Activated gamma-delta T cell treated with Interleukin-2 at 50 U/mL for 16 hours (primary cell): ENCODE results near the gene VGLL2.

Experiments
- DNase-seq: peaks from one replicate; pipeline ENCODE4 v3.0.0-alpha.2; 2020

The VGLL2 gene

DNA sequence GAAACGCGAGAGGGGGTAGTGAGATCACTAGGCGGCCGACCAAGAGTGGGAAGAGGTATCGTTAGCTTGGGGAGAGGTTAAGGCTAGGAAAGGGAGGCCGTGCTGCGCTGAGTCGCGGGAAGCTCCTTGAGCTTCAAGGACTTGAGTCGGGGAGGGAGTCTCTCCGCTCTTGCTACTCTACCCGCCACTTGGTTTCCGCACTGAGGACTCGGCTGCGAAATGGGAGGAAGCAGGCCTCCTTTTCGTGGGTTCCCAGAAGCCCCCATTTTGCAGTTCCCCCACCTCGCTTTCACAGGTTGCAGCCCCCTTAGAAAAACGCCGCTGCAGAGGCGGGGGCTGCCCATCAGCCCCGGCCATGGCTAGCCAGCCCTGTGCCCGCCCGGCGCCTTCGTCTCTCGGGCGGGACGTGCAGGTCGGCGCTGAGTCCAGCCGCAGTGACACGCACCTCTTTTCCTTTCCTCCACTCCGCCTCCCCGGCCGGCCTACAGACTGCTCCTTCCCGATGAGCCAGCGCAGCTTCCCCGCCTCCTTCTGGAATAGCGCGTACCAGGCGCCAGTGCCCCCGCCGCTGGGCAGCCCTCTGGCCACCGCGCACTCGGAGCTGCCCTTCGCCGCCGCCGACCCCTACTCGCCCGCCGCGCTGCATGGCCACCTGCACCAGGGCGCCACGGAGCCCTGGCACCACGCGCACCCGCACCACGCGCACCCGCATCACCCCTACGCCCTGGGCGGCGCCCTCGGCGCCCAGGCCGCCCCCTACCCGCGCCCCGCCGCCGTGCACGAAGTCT, 4.9 kb downstream of the VGLL2 start:
- no peak for DNase-seq

DNA sequence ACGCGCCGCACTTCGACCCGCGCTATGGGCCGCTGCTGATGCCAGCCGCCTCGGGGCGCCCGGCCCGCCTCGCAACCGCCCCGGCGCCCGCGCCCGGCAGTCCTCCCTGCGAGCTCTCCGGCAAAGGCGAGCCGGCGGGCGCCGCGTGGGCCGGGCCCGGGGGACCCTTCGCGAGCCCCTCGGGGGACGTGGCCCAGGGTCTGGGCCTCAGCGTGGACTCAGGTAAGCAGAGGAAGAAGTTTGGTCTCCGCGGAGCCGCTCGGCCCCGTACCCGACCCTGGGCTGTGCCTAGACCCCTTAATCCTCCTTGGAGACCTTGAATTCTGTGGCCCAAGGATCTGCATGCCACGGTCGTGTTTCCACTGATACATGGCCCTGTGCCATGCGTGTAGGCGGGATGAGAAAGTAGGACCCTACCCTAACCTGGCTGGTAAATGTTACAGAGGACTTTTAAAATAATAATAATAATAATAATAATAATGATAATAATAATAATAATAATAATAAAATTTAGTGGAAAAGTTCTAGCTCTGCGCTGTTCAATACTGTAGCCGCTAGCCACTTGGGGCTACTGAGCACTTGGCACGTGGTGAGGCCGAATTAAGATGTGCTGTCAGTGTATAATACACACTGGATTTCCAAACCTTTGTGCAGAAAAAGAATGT, 5.6 kb downstream of the VGLL2 start:
- no peak for DNase-seq

DNA sequence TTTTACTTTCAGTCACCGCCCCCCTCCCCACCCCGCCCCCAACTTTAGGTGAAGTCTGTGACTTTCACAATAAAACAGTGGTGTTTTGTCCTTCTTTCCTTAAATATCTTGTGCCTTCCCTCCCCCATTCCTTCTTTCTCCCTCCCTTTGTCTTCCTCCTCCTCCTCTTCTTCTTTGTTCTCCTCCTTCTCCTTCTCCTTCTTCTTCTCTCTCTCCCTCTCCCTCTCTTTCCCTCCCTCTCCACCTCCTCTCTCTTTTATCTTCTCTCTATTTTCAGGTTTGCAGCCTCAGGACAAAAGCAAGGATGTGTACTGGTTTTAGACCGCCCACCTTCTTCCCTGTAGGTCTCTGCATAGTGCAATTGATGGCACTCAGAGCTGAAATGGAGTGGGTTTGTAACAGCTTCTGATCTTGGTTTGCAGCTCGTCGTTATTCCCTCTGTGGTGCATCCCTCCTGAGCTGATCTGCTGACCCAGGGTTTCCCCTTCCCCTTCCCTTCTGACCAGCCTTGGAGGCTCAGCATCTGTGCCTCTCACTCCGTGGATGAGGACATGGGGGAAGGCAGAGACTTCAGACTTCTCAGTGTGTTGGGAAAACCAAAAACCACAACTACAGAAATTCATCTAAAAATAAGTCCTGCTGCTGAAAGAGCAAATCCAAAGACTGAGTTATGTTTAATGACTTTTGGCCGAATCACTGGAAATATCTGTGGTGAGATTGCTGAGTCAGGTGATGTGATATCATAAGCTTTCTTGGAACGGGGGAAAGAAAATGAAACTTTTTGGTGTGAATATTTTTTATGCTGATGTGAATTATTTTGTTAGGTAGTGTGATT, 6.9 kb downstream of the VGLL2 start:
- no peak for DNase-seq

DNA sequence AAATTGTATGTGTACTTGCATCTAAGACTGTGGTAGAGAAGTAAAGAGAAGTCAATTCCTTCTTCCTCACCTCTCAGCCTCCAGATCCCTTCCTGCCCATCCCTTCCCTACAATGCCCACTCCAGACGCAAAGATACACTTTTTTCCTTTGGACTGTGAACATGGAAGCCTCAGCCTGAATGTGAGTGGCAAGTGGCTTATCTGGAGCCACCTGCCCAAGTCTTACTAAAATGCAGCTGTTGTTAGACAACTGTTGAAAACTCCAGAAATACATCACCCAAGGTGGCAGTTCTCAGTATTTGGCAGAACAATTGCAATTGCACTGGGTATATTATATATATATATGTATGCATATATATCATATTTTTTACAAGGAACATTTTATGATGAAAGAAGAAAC, 7.5 kb downstream of the VGLL2 start:
- DNase-seq: no peak

DNA sequence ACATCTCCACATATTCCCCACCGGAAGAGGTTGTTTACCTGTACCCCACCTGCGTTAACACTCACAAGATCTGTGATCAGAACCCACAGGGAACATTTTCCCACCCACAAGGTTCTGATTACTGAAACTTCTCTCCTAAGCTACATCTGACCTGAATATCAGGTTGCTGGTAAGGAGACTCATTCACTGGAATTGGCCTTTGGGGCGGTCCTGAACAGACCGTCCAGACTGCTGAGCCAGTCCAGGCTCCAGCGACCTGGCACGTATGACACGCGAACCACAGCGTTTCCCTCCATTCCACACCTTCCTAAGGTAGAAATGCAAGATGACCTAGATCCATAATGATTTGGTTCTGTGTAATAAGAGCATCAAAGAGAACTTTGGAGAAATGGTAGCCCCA, 9.8 kb downstream of the VGLL2 start:
- no peak for DNase-seq

DNA sequence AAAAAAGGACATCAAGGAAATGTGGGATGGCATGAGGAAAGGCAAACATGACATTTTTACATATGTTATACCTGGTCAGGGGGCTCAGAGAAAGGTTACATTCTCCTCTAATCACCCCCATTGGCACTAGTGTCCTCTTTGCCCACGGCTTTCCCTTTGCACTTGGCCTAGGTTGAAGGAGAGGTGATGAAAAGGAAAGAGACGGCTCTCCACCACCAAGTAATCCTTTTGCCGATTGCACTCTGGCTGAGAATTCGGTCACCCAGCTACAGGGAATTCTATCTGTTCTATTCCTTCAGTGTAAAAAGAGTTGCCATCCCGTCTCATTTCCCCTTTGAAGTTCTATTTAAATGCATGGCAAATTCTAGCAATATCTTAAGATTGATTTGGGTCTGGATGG, 10.4 kb downstream of the VGLL2 start:
- DNase-seq: no peak

DNA sequence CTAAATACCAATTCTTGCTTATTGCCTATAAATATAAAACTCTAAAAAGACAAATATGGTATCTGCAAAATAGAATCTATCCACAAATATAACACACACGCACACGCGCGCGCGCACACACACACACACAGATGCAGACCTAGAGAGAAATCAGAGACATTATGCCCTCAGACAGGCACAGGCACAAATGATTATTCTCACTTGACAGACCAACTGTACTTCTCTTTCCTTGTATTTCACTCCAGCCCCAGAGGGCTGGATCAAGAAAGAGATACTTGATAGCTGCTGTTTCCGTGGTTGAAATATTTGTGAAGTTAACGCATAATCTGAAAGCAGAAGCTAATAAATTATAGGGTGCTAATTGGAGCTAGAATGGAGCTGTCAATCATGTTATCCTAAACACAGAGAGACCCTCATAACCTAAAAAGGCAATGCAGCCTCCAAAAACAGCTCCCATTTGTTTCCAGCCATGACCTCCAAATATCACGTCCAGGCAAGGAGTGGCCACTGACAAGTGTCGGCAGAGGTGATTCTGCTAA, 11.5 kb downstream of the VGLL2 start:
- no peak for DNase-seq

DNA sequence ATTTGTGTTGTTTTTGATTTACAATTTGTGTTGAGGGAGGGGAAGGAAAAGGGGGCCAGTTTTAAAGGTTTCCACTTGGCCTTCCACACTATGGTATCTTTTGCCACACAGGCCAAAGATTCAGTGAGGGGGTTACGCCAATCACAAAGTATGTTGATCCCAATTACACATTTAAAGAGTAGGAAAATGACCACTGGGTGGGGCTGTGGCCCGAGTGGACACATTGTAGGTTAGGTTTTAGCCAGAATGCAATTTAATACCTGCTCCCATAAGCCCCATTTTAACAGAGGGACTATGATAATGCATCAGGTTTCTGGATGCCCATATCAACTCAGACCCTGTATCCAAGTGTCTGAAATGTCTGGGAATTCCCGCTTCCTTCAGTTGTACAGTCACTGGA, 15.6 kb downstream of the VGLL2 start:
- no peak for DNase-seq

DNA sequence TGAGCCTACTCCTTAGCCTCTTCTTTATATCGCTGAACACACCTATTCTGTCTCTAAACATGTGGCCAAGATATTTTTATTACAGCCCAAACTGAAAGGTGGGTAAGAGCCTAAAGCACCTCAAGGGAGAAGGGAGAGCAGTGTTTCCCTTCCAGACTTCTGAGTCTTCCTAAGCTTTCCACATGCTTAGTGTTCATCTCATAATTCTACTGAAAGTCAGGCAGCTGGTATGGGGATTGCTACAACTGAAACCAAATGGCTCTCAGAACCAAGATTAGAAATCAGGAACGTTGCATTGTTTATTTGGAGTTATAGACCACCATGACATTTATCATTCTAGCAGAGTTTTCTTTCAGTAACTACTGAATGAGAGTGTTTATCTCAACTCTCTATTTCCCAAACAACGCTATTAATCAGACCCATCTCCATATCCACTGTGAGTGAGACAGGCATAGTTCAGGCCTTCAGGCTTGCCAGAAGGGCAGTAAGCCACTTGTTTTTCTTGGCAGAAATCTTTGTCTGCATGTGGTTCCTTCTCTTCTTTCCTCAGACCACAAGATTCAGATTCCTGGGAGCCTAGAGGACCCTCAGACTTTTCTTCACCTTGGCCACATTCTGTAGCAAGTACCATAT, 22.8 kb downstream of the VGLL2 start:
- DNase-seq: no peak

DNA sequence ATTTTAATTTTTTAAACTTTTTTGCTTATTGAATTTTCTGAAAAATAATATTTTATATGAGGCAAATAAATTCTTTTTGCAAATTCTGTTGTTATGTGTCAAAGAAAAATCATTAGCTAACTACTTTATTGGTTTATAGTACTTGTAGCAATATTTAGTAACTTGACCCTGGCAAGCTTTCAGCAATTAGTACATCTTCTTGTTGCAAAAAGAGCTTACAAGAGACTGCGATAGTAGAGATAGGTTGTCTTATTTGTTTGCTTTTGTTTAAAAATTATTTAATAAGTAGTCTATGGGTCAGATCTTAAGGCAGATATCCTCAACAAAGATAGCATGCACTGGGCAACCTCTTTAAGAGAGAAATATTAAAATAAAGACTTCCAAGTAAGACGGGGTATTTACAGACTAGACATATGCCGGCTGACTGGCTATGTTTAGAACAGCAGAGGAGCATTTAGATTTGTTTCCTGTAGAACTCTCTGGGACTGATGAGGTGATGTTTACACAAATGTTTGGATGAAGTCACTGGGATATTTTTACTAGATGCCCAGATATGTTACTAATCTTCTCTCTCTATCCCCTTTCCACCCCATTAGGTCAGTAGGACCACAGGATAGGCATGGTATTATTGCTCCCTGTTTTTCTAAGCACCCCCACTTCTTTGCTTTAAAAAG, 25.0 kb downstream of the VGLL2 start:
- no peak for DNase-seq

DNA sequence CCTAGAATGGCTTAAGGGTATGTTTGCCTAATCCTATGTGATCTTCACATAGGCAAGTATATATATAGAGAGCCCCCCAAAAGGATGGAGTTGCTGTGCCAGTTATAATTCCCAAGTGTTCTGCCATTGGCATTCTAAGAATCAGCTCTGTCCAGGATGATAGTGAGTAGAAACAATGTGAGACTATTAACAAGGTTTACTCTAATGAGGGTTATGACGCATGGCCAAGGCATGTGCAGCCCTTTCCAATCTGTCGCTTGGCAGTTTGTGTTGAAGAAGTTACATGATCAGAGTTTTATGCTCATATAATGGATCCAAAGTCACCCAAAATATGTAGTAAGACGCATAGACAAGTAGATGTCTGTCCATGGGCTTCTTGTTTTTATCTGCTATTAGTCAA, 33.6 kb downstream of the VGLL2 start:
- DNase-seq: no peak

DNA sequence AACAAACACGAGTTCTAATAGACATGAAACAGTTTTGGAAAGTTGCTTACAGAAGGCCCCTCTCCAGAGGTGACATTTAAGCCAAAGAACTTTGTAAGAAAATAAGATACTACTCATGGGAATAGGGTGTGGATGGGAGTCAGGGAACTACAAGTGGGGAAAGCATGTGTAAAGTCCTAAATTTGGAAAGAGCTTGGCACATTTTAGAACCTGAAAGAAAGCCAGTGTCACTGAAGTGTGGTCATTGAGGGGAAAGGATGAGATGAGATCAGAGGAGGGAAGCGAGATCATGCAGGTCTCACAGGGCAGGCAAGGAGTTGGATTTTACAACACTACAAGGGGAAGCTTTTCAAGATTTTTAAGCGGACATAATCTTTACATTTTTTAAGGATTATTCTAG, 38.0 kb downstream of the VGLL2 start:
- no peak for DNase-seq

DNA sequence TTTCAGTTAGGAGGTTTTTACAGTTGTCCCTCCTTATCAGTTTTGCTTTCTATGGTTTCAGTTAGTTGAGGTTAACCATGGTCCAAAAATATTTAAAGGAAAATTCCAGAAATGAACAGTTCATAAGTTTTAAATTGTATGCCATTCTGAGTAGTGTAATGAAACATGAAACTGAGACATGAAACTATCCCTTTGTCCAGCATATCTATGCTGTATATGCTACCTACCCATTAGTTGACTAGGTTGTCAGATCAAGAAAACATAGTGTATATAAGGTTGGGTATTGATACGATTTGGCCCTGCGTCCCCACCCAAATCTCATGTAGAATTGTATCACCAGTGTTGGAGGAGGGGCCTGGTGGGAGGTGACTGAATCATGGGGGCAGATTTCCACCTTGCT, 39.1 kb downstream of the VGLL2 start:
- no peak for DNase-seq

DNA sequence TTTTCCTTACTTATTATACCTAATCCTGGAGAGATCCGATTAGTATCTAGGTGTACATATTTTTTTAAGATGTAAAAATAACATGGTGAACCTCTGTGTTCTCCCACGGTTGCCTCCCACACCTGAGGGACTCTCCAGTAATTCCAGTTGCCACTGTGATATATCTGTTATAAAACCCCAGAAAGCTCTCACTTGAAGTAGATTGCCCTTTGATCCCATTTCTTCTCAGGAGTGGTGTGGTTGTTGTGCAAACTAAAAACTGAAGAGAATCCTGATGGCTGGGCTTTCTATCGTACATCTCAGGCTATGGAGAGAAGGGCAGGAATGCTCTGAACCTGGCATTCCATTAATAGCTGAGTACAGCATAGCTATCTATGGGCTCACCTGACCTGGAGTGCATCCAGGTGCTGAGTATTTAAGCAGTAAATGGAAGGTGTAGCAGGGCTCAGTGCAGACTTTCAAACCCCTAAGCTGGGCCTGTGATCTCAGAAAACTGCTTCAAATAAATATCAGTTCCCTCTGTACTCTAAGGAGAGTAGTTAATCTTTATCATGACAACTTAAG, 41.0 kb downstream of the VGLL2 start:
- no peak for DNase-seq

DNA sequence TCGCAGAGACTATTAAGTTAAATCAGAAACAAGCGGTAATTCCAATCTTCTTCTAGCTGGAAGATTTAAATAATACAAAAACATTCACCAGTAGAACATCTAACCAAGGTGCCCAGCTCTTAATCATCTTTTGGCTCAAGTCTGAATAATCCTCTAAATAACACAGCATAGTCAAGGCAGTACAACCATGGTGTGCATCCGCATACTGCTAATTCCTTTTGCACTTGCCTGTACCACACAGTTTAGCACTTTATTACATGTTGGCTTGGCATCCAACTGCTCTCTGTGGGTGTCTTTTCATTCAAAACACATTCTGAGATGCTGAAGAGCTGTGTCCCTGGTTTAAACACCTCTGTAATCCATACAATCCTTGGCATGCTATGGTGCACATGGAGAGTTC, 42.3 kb downstream of the VGLL2 start:
- DNase-seq: no peak

DNA sequence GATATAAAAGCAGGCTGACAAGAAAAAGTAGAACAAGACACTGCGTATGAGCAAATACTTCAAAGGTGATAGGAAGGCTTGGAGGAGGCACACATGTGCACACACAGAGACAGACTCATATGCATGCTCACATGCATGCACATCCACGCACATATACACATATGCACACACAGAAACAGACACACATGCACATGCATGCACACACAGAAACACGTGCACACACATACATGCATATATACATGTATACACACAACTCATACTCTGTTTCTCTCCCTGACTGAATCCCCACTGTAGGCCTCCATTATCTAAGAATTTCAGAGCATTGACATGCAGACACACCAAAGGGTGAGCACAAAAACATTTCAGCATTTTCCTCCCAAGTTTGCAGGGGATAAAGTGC, 43.7 kb downstream of the VGLL2 start:
- no peak for DNase-seq

DNA sequence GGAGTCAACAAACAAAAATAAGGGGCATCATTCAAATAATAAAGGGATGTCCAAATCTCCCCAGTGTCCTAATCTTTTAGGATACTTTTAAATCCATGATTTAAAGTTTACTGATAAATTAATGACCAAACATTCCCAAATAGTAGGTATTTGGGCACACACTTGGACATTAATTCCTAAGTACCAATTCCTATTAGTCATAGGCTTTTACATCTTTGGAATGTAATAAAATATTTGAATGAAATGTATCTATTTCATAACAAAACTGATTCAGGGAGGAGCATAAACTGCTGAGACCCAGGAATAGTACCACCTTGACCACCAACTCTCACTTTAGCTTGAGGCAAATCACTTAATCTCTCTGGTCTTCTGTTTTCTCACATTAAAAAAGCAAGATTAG, 44.3 kb downstream of the VGLL2 start:
- DNase-seq: no peak

DNA sequence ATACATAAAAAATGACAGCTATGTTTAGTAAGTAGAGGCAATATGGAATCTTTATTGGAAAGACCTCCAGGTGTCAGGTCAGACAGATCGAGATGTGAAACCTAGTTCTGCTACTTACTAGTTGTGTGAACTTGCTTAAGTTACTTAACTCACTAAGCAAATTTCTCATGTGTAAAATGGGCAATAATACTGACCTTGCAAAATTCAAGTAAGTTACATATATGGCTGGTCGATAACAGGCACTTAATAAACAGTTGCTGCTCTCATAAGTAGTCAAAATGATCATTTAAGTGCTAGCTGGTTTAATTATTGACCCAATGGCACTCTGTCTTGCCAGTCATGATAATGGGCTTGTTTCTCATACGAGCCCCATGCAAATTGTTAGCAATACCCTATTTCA, 46.0 kb downstream of the VGLL2 start:
- no peak for DNase-seq

DNA sequence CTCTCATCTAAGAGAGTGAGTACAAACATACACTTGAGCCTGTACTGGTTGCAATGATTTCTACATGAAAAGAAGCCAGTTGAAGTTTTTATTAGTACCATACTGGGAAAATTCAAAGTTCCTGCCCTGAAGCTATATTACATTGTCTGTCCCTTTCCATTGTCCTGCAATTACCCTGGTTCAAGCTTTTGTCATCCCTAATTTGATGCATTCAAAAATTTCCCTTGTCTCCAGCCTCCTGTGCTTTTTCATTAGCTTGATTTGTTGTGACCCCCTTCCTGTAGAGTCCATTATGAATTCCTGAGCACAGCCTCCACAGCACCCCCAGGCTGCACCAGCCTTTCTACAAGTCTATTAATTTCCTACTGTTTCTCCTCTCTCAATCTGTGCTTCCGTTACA, 46.4 kb downstream of the VGLL2 start:
- no peak for DNase-seq

DNA sequence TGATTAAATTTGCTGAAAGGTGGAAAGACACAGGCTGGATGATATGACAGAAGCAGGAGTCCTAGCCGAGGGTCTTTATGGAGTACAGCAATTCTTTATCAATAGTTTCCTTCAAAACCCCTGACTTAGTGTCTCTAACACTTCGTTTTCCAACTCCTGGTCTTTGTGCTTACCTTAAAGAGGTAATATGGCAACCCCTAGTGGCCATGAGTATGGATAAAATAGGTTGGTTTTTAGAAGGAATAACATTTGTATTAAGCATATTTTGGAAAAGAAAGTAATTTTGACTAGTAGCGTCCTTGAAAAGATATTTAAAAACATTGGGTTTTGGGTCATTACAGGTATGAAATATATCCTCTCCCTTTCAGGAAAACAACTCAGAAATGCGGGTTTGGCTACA, 51.9 kb downstream of the VGLL2 start:
- no peak for DNase-seq
